WTC11 (cell line): ENCODE data around the gene BCL2L11.

Experiments used
- CTCF ChIP-seq: fragments of 200-600 bp; IDR thresholded peaks from 2 replicates; pipeline ENCODE4 v1.8.0; 2022; ENCODE audit warnings: antibody characterized with exemption
- JUN ChIP-seq: sonication (generic); formaldehyde crosslinking; IDR thresholded peaks from 2 replicates; pipeline ENCODE4 v1.8.0; 2023; ENCODE audit warnings: mild to moderate bottlenecking, missing genetic modification reagents
- USF2 ChIP-seq: sonication (generic); formaldehyde crosslinking; IDR thresholded peaks from 2 replicates; pipeline ENCODE4 v1.8.1; 2023; ENCODE audit warnings: mild to moderate bottlenecking, missing genetic modification reagents, moderate library complexity

GRCh38 chr2:111127351-111127750, 6.6 kb downstream of the BCL2L11 start:
- TF ChIP-seq USF2 (CRISPR knock-in tag) = no peak
- TF ChIP-seq JUN (CRISPR knock-in tag) = no peak
- TF ChIP-seq CTCF = no peak
